D721Med (cell line): ENCODE data around the gene LAMTOR1.
"Not testable (repeated sequence)": the region's sequence is repeated elsewhere in the genome, so short reads cannot be mapped to it uniquely, and the experiment has no call there.

Experiments used
- DNase-seq: peaks from one replicate; pipeline ENCODE4 v3.0.0; 2011; ENCODE audit warnings: low spot score; ENCODE audit not compliant: insufficient read length
- FAIRE-seq: peaks from 2 replicates; lab custom pipeline; 2011; peaks lifted over from hg19 to GRCh38; lab: Jason Lieb, UNC
- CTCF ChIP-seq: IDR thresholded peaks from 2 replicates; pipeline ENCODE4 v1.5.1; 2012; ENCODE audit warnings: mild to moderate bottlenecking, control low read depth; ENCODE audit not compliant: insufficient read depth; ENCODE audit errors: missing control alignments

Gene LAMTOR1

DNA sequence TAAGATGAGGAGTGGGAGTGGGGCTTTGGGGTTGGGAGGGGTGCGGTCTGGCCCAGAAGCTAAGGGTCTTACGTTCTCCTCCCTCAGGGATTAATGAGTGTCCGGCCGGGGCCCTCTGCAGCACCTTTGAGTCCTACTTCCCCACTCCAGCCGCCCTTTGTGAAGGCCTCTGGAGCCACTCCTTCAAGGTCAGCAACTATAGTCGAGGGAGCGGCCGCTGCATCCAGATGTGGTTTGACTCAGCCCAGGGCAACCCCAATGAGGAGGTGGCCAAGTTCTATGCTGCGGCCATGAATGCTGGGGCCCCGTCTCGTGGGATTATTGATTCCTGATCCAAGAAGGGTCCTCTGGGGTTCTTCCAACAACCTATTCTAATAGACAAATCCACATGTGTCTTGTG lies 36.4 kb upstream of the LAMTOR1 start:
- TF ChIP-seq CTCF, result no peak
- DNase-seq (no peak), FAIRE-seq (no peak)

- DNase-seq (no peak), FAIRE-seq (no peak)
- no peak for TF ChIP-seq CTCF
These were observed 35.8 kb upstream of the LAMTOR1 start for GRCh38 chr11:72138821-72139390.

- no peak for TF ChIP-seq CTCF
- FAIRE-seq (no peak), DNase-seq (no peak)
These were observed 33.7 kb upstream of the LAMTOR1 start for GRCh38 chr11:72136684-72137262.

DNA sequence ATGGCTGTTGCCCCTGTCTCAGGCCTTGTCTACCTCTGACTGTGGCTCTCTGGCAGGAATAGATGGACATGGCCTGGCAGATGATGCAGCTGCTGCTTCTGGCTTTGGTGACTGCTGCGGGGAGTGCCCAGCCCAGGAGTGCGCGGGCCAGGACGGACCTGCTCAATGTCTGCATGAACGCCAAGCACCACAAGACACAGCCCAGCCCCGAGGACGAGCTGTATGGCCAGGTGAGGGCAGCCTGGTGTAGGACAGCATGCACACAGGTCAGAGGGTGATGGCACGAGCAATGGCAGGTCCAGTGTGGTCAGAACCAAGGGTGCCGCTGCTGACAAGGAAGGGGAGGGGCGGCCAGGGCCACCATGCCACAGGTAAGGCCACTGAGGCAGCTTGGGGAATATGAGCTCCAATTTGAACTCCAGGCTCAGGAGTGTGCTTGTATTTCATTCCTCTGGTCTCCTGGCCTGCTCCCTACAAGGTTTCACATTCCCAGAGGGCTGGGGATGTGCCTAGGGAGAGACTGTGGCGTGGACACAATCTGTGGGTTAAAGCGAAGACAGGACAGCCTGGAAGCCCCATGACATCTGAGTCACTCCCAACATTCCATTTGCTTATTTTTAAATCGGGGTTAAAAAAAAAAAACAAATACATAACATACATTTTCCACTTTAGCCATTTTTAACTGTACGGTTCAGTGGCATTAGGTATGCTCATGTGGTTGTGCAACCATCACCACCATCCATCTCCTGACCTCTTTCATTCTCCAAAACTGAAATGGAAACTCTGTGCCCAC lies 33.0 kb upstream of the LAMTOR1 start:
- TF ChIP-seq CTCF, result no peak
- FAIRE-seq (no peak), DNase-seq (no peak)

- DNase-seq, FAIRE-seq: not testable (repeated sequence)
These were observed 32.4 kb upstream of the LAMTOR1 start, which contains the start of gene FOLR3 for GRCh38 chr11:72135473-72135872. Gene FOLR3, plus strand, starts transcription at chr11:72135725. Its CDS starts 228 bp downstream, at chr11:72135953.

DNA sequence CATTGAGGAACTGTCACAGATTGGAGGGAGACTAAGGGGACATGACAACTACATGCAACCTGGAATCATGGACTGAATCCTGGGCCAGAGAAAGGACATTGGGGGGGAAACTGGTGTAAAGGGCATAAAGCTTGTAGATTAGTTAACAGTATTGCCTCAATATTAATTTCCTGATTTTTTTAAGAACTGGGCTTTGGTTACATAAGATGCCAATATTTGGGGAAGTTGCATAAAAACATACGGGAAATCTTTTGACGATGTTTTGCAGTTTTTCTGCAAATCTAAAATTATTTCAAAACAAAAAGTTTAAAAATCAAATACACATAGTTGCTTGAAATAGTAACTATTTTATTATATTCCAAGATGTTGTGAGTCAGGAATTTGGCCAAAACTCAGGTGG lies 29.5 kb upstream of the LAMTOR1 start:
- FAIRE-seq (no peak), DNase-seq (no peak)
- TF ChIP-seq CTCF, result no peak

DNA sequence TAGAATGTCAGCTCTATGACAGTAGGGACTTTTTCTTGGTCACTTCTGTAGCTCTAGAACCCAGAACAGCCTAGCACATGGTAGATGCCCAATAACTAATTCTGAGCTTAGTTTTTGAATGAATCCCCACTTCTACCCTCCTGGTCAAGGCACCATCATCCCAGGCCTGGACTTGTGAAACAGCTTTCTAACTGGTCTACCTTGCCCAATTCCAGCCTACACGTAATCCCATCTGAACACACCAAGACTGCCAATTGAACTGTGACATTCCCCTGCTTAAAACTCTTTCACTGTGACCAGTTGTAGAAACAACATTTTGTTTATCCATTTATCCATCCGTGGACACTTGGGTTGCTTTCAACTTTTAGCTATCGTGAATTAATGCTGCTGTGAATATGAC lies 26.3 kb upstream of the LAMTOR1 start:
- FAIRE-seq, result no peak
- TF ChIP-seq CTCF, result no peak
- DNase-seq, result no peak
